ENCODE results near the gene MYOM1.

GRCh38 chr18:3085612-3086011 is 134.2 kb downstream of the MYOM1 start:
- TF ChIP-seq CTCF (IDR thresholded peaks at IDR 0.05 in 8 of 11, conservative IDR thresholded peaks at IDR 0.05 in 3 of 11): no peak
- no peak for TF ChIP-seq POLR2A (IDR thresholded peaks at IDR 0.05)
- TF ChIP-seq POLR2AphosphoS5 (IDR thresholded peaks at IDR 0.05): no peak

Measured in spleen (tissue), 7 donors.